Gastroesophageal sphincter (tissue), 4 donors: ENCODE results near the gene ACTL9. TPM values are rescaled to one million over a fixed set of nuclear protein-coding genes. Genes with fewer than 3 reads are reported as not detected.

Experiments used
- ATAC-seq: fragments of 150-250 bp; one replicate; pipeline ENCODE4 v1.9.1; 2016; ENCODE audit warnings: mild to moderate bottlenecking, moderate library complexity
- H3K27ac ChIP-seq, 4 donors: fragments of 200-600 bp; sonication (generic) in 3 of 4; 1 replicate in 3 of 4; 2 replicates in 1 of 4; pipeline ENCODE4 v1.5.1; 2016 to 2019
- H3K27me3 ChIP-seq: fragments of 200-600 bp; sonication (generic); one replicate; pipeline ENCODE4 v1.5.1; 2019
- H3K36me3 ChIP-seq, 2 donors: fragments of 200-600 bp; sonication (generic); one replicate each; pipeline ENCODE4 v1.5.1; 2019; ENCODE audit warnings: control low read depth in 1 of 2
- H3K4me1 ChIP-seq, 3 donors: fragments of 200-600 bp; sonication (generic); 1 replicate in 2 of 3; 2 replicates in 1 of 3; pipeline ENCODE4 v1.5.1; 2016 to 2019; ENCODE audit warnings: control low read depth in 2 of 3
- H3K4me3 ChIP-seq, 2 donors: fragments of 200-600 bp; sonication (generic); one replicate each; pipeline ENCODE4 v1.5.1; 2019; ENCODE audit warnings: mild to moderate bottlenecking in 1 of 2, moderate library complexity in 1 of 2
- H3K9me3 ChIP-seq, 3 donors: fragments of 200-600 bp; sonication (generic); one replicate each; pipeline ENCODE4 v1.5.1; 2017 to 2019; ENCODE audit warnings: control low read depth in 2 of 3
- EP300 ChIP-seq: sonication (generic); formaldehyde crosslinking; IDR thresholded peaks from one replicate; pipeline ENCODE4 v1.6.1; 2017; ENCODE audit warnings: antibody characterized with exemption, mild to moderate bottlenecking
- POLR2A ChIP-seq, 2 donors: fragments of 450-650 bp; IDR thresholded peaks; one replicate each; pipeline ENCODE4 v1.6.1; 2017; ENCODE audit warnings: antibody characterized with exemption in 2 of 2, mild to moderate bottlenecking in 2 of 2, moderate library complexity in 1 of 2
- POLR2AphosphoS5 ChIP-seq: sonication (generic); formaldehyde crosslinking; IDR thresholded peaks from one replicate; pipeline ENCODE4 v1.6.1; 2017; ENCODE audit warnings: antibody characterized with exemption
- WGBS, 2 donors: methylation state at CpG; one replicate each; pipeline ENCODE4 v1.1.5; 2018; ENCODE audit warnings: low coverage in 1 of 2; 5-methylcytosine and 5-hydroxymethylcytosine counted together
- total RNA-seq, 4 donors: library from RNA; depleted of rRNA; stranded (reverse); fragments of >200 nt; gene quantifications; one replicate each; pipeline ENCODE4 v1.1.0, GENCODE V29; 2016
- TF ChIP-seq, protein P1 (sequence below), 4 experiments: fragments of 200-600 bp in 2 of 4; fragments of 450-650 bp in 2 of 4; sonication (generic) in 1 of 4; IDR thresholded peaks; one replicate each; pipeline ENCODE4 v1.5.1; 2017 to 2019; ENCODE audit warnings: antibody characterized with exemption in 4 of 4, mild to moderate bottlenecking in 2 of 4, moderate library complexity in 2 of 4

Gene ACTL9
- total RNA-seq, 4 donors from 2014 or later: not detected

DNA sequence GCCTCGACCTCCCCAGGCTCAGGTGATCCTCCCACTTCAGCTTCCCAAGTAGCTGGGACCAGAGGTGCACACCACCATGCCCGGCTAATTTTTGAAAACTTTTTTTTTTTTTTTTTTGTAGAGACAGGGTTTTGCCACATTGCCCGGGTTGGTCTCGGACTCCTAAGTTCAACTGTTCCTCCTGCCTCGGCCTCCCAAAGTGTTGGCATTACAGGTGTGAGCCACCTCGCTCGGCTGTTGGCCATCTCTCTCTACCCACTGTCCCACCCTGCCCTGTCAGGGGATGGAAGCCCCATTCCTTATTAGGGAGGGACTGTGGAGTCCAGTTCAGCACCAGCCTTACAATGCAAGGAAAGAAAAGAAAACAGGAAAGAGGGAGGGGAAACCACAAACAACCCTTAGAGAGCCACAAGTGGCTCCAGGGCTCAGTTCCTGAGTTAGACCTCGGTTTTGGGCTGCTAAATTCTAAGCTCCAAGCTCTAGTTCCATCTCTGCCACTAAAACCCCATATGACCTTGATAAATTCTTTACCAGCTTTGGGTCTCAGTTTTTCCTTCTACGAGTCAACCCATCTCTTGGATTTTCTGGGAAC, 31.7 kb downstream of the ACTL9 start:
- TF ChIP-seq EP300: no peak
- no peak for TF ChIP-seq POLR2A (IDR thresholded peaks at IDR 0.05)
- TF ChIP-seq POLR2AphosphoS5: no peak
- TF ChIP-seq, protein P1, sequence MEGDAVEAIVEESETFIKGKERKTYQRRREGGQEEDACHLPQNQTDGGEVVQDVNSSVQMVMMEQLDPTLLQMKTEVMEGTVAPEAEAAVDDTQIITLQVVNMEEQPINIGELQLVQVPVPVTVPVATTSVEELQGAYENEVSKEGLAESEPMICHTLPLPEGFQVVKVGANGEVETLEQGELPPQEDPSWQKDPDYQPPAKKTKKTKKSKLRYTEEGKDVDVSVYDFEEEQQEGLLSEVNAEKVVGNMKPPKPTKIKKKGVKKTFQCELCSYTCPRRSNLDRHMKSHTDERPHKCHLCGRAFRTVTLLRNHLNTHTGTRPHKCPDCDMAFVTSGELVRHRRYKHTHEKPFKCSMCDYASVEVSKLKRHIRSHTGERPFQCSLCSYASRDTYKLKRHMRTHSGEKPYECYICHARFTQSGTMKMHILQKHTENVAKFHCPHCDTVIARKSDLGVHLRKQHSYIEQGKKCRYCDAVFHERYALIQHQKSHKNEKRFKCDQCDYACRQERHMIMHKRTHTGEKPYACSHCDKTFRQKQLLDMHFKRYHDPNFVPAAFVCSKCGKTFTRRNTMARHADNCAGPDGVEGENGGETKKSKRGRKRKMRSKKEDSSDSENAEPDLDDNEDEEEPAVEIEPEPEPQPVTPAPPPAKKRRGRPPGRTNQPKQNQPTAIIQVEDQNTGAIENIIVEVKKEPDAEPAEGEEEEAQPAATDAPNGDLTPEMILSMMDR (IDR thresholded peaks at IDR 0.05): no peak
- peaks cover 0 to 11% (median 0%) of the 10 kb centered on the region in 3 donors for H3K9me3 ChIP-seq
- 68 to 92% methylated on average over 2 to 9 of the region's 9 CpGs for WGBS, 2 donors
- H3K27ac ChIP-seq: no peak overlapping the region
- H3K36me3 ChIP-seq: no peaks in the 10 kb centered on the region
- ATAC-seq: no peak
- H3K4me3 ChIP-seq: no peak overlapping the region
- peaks cover 66% of the 10 kb centered on the region for H3K27me3 ChIP-seq
- H3K4me1 ChIP-seq: no peaks in the 10 kb centered on the region

GRCh38 chr19:8665468-8666213, 33.0 kb downstream of the ACTL9 start:
- no peak overlapping the region for H3K4me3 ChIP-seq
- no peak for ATAC-seq
- no peaks in the 10 kb centered on the region for H3K4me1 ChIP-seq
- no peaks in the 10 kb centered on the region for H3K36me3 ChIP-seq
- H3K27ac ChIP-seq: no peak overlapping the region
- H3K9me3 ChIP-seq: peaks cover 0 to 11% (median 0%) of the 10 kb centered on the region in 3 donors
- 69 to 77% methylated on average over 3 of the region's 3 CpGs for whole genome bisulfite sequencing, 2 donors
- TF ChIP-seq, protein P1 (IDR thresholded peaks at IDR 0.05): no peak
- TF ChIP-seq EP300: no peak
- no peak for TF ChIP-seq POLR2AphosphoS5
- TF ChIP-seq POLR2A (IDR thresholded peaks at IDR 0.05): no peak
- peaks cover 65% of the 10 kb centered on the region for H3K27me3 ChIP-seq

- no peak for ATAC-seq
- H3K9me3 ChIP-seq: peaks cover 0 to 11% (median 0%) of the 10 kb centered on the region in 3 donors
- H3K4me3 ChIP-seq: no peak overlapping the region
- H3K27me3 ChIP-seq: peaks cover 62% of the 10 kb centered on the region
- TF ChIP-seq POLR2AphosphoS5 (no peak), EP300 (no peak), POLR2A (IDR thresholded peaks at IDR 0.05) (no peak)
- TF ChIP-seq, protein P1 (IDR thresholded peaks at IDR 0.05): no peak
- H3K4me1 ChIP-seq: no peaks in the 10 kb centered on the region
- no peaks in the 10 kb centered on the region for H3K36me3 ChIP-seq
- WGBS, 2 donors: 86% methylated on average over 1 of the region's 4 CpGs; no CpG with 5 or more reads in 1 of the 2 donors
- no peak overlapping the region for H3K27ac ChIP-seq
These were observed 33.9 kb downstream of the ACTL9 start for GRCh38 chr19:8664671-8665057.

DNA sequence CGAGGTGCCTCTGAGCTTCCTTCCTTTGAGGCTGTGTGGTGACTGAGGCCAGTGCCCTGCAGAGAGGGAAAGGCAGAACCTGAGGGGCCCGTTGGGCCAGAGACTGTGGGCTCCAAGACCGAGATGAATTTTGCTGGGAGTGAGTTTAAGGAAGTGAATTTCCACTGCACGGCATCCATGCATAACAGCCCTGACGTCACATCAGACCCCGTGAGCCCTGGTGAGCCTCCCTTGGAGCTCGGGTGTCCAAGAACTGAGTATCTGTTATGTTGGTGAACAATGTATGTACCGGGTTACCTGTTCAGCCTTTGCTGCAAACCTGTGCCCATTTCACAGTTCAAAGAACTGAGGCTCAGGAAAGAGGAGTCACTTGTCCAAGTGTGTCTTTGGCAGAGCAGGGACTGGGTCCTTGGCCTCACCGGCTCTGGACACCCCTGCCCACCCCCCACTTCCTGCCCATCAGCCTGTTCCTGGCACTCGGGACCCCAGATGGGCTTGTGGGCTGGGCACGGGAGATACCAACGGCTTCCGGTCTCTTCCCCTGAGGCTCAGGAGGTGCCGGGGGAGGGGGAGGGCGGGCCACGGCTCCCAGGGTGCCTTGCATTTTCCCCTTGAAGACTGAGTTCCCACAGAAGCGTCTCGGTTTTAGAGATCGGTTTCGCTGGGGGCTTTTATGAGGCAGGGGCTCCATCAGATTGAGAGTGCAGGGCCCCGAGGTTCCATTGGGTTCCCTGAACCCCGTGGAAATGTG, 34.5 kb downstream of the ACTL9 start:
- ATAC-seq: no peak
- H3K27me3 ChIP-seq: peaks cover 62% of the 10 kb centered on the region

More for the DNA sequence above, 34.5 kb downstream of the ACTL9 start:
- WGBS, 2 donors: 68 to 69% methylated on average over 4 to 5 of the region's 22 CpGs
- H3K4me3 ChIP-seq: no peak overlapping the region
- no peaks in the 10 kb centered on the region for H3K4me1 ChIP-seq
- H3K27ac ChIP-seq: no peak overlapping the region
- no peaks in the 10 kb centered on the region for H3K36me3 ChIP-seq
- peaks cover 0 to 11% (median 0%) of the 10 kb centered on the region in 3 donors for H3K9me3 ChIP-seq
- TF ChIP-seq, protein P1 (IDR thresholded peaks at IDR 0.05): no peak
- TF ChIP-seq POLR2AphosphoS5 (no peak), POLR2A (IDR thresholded peaks at IDR 0.05) (no peak), EP300 (no peak)
